HG02852 (cell line): Measurements from ENCODE around the gene MAD1L1.
"Not testable (repeated sequence)": the region's sequence is repeated elsewhere in the genome, so short reads cannot be mapped to it uniquely, and the experiment has no call there.

Experiments used
- ATAC-seq: cut with Tn5 transposase; IDR thresholded peaks from one replicate; pipeline ENCODE4 v1.9.1; 2021; ENCODE audit warnings: mild to moderate bottlenecking, moderate library complexity; ENCODE audit not compliant: unreplicated experiment

Gene MAD1L1

GRCh38 chr7:1977059-1977875 is 255.5 kb downstream of the MAD1L1 start:
- no peak for ATAC-seq

GRCh38 chr7:1976521-1976920 is 256.2 kb downstream of the MAD1L1 start:
- ATAC-seq: not testable (repeated sequence)

DNA sequence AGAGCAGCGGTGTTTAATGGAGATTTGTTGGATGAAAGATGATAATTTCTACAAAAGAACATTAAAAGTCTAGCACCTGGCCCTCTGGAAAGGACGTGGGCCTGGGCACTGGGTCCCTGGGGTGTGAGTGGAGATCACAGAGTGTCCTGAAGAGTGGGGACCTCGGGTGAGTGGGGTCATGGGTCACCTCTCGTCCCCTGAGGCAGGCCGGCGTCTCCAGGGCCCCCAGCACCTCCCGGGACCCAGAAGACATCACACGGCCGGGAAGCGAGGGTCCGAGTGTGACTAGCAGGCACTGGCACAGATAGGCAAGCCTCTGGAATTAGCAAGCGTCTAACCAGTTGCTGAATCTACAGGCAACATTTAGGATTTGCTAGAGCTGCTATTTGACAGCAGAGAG is 257.2 kb downstream of the MAD1L1 start:
- ATAC-seq: no peak

GRCh38 chr7:1975179-1975578 is 257.6 kb downstream of the MAD1L1 start:
- no peak for ATAC-seq

DNA sequence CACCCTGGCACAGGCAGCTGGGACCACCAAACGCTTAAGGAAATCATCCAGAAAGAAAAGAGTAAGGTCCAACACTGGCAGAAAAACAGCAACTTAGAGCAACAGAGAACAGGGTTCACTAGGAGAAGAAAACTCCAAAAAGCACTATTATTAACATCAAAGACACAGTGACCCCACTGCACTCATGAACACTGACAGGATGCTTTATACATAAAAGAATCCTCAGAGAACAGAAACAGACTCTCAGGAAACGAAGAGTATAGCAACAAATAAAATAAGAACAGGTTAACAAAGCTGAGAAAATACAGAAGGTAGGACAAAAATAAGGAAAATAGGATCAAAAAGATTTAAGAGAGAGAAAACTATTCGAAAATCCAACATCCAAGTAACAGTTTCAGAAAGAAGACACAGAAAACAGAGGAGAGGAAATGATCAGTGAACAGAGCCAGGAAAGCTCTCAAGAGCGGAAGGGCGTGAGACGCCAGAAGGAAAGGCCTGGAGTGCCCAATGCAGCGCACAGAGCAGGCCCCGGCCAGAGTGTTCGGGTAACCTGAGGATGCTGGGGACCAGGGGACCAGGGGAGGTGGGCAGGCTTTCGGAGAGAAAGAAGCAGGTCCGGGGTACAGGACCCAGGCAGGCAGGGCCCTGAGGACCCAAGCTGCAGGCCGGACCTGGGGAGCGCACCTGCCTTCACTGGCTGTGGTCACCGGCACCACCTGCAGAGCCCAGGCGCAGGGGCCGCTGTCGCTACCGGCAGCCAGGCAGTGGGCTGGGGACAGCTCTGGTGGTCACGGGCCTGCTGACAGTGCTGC is 258.2 kb downstream of the MAD1L1 start:
- ATAC-seq: no peak

DNA sequence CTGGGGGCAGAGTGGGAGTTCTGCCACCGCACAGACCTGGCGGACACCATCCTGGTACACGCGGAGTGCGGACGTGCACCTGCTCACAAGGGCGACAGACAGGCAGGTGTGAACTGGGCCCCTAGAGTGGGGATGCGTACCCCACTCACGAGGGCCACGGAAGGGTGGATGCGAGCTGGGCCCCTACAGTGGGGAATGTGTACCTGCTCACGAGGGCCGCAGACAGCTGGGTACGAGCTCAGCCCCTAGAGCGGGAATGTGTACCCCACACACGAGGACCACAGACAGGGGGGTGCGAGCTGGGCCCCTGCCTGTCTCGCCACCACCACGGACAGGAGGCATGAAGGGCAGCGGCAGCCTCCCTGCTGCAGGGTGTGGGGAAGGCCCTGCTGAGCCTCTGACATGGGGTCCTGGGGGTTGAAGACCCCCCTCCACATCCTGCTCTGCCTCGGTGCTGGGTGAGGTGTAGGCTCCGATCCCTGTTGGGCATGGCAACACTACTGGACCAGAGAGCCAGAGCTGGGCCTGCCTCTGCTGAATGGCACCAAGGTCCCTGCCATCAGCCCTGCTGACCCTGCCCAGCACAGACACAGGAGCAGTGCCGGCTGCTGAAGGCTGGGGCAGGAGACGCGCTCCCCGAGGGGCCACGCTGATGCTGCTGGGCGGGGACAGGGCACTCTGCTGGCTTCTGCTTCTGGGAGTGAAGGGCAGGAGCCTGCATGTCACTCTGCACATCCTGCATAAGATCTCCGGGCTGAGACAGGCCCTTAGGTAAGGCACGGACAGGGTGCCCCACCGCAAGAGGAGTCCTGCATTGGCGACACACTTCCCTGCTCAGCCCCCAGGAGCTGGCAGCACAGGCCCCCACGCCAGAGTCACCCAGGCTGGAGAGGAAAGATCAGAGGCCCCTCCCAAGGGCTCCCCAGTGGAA is 259.2 kb downstream of the MAD1L1 start:
- no peak for ATAC-seq

GRCh38 chr7:1972744-1973143 is 260.0 kb downstream of the MAD1L1 start:
- ATAC-seq: no peak

DNA sequence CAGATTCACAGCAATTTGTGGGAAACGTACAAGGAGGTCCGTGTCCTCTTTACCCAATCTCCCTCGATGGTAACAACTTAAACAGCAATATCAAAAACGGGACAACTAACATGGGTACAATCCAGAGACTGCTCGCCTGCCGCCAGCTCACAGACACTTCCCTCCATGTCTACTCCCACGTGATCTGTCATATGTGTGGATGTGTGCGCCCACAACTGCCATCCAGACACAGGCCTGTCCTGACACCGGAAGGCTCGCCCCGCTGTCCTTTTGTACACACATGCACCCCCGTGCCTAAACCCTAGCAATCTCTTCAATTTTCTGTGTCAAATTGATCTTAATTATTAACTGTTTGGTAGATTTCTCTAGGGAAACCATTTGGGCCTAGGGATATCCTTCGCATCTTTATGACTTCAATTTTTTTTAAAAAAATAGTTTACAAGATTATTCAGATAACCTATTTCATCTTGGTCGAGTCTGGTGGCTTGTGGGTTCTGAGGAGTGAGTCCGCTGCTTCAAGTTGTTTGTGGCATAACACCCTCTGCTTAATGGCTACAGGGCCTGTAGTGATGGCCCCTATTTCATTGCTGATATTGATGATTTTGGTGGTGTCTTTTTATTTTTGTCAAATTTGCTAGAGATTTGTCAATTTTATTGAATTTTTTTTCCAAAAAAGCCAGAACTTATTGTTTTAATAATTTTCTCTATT is 260.6 kb downstream of the MAD1L1 start:
- ATAC-seq: no peak

GRCh38 chr7:1970895-1971294 is 261.9 kb downstream of the MAD1L1 start:
- no peak for ATAC-seq

DNA sequence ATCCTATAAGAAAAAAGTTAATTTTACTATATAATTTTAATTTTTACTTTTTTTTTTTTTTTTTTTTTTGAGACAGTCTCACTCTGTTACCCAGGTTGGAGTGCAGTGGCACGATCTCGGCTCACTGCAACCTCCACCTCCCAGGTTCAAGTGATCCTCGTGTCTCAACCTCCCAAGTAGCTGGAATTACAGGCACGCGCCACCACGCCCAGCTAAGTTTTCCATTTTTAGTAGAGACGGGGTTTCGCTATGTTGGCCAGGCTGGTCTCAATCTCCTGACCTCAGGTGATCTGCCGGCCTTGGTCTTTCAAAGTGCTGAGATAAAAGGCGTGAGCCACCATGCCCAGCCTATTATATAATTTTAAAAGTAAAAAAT is 262.5 kb downstream of the MAD1L1 start:
- not testable (repeated sequence) for ATAC-seq

- no peak for ATAC-seq
Measured at GRCh38 chr7:1969459-1970284, 263.1 kb downstream of the MAD1L1 start.

DNA sequence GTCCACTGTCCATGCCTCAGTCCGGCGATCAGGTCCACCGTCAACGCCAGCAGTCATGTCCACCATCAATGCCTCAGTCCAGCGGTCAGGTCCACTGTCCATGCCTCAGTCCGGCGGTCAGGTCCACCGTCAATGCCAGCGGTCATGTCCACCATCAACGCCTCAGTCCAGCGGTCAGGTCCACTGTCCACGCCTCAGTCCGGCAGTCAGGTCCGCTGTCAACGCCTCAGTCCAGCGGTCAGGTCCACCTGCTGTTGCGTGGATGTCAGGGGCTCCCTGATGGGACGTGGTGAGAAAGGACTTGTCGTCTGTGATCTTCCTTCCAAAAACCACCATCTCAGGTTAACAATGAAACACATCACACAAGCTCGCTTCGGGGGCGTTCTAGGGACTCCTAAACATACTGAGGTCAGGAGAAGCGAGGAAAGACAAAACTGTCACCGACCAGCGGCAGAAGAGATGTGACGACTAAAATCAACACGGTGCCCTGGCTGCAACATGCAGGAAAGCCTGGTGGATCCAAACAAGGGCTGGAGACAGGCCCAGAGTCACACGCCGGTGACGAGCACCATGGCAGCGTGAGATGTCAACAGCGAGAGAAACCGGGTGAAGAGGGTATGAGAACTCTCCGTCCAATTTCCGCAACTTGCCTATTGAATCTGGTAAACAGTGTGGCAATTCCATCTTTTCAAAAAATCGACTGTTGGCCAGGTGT is 264.2 kb downstream of the MAD1L1 start:
- ATAC-seq: no peak

DNA sequence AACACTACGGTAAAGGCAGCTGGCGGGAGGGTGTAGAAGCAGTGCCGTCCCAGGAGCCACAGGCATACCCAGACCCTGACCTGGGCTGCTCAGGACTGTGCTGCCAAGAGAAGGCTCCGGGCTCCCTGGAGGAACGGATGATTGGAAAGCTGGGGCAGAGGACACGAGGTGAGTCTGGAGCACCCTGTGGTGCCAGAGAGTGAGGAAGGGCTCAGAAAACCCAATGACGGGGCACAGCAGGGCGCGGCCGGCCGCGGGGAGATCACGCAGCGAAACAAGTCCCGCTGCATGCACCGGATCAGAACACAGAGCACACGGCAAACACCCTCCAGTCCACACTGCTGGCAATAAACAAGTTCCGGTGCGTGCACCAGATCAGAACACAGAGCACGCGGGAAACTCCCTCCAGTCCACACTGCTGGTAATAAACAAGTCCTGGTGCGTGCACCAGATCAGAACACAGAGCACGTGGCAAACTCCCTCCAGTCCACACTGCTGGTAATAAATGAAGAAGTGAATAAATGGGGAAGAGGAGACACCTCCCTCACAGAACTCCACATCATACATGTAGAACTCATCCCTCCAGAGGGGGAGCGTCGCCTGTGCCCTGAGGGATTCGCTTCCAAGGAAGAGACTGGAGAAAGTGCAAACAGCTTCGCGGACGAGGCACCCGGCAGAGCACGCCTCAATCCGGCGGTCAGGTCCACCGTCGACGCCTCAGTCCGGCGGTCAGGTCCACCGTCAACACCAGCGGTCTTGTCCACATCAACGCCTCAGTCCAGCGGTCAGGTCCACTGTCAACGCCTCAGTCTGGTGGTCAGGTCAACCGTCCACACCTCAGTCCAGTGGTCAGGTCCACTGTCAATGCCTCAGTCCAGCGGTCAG is 265.0 kb downstream of the MAD1L1 start:
- no peak for ATAC-seq

GRCh38 chr7:1966631-1967200 is 266.0 kb downstream of the MAD1L1 start:
- no peak for ATAC-seq

DNA sequence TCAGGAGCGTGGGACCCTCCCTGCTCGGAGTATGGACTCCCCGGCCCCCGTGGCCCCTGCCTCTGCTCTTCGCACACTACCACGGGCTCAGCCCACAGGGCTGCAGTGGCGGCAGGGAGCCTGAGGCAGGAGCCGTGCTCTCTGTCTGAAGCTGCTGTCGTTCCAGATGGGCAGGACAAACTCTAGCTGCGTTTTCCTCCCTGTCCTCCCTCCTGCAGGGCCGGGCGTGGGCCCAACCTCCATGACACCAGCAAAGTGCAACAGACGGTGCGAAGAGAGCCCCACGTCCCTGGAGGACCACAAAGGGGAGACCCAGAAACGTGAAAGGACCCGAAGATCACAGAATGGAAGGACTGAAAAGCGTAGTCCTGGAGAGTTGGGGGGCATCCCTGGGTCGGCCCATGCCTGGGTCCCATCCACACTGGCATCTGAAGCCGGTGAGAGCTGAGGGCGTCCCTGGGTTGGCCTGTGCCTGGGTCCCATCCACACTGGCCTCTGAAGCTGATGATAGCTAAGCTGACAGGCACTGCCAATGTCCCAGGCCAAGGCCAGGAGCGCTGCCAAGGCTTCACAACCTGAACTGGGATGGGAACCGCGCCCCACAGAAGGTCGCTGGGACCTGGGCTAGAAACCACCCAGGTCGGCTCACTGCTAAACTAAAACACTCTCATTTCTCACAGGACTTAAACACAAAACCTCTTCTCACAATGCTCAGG is 267.0 kb downstream of the MAD1L1 start:
- no peak for ATAC-seq

DNA sequence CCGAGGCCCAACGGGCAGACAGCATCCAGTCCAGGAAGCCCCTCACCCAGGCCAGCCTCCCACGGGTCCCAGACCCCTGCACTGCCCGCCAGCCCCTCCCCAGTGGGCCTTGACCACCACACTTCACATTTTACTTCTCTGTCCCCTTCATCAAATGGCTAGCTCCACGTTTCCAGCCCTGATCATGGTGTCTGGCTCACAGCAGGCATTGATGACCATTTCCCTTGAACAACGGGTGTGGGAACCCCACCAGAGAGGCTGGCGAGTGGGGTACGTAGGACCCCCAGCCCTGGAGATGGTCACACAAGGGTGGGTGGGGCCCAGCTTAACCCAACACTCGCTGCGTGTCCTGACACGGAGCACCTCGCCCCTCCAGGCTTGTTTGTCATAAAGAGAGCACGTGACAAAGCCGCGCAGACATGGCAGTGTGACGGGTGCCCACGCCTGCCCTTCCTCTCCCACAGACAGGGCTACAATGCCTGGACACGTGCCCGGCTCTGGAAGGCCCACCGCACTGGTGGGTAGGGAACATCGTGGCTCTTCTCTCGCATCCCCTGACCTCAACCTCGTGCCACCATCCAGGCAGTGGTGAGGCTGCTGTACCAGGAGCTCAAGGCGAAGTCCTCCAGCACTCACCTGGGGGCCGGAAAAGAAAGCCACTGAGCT is 267.7 kb downstream of the MAD1L1 start:
- no peak for ATAC-seq
